GM19395 (cell line): ENCODE measurements around the gene PSMG4.

Experiments used
- ATAC-seq: cut with Tn5 transposase; IDR thresholded peaks from one replicate; pipeline ENCODE4 v1.9.1; 2021; ENCODE audit warnings: mild to moderate bottlenecking, moderate library complexity; ENCODE audit not compliant: unreplicated experiment

Gene PSMG4

DNA sequence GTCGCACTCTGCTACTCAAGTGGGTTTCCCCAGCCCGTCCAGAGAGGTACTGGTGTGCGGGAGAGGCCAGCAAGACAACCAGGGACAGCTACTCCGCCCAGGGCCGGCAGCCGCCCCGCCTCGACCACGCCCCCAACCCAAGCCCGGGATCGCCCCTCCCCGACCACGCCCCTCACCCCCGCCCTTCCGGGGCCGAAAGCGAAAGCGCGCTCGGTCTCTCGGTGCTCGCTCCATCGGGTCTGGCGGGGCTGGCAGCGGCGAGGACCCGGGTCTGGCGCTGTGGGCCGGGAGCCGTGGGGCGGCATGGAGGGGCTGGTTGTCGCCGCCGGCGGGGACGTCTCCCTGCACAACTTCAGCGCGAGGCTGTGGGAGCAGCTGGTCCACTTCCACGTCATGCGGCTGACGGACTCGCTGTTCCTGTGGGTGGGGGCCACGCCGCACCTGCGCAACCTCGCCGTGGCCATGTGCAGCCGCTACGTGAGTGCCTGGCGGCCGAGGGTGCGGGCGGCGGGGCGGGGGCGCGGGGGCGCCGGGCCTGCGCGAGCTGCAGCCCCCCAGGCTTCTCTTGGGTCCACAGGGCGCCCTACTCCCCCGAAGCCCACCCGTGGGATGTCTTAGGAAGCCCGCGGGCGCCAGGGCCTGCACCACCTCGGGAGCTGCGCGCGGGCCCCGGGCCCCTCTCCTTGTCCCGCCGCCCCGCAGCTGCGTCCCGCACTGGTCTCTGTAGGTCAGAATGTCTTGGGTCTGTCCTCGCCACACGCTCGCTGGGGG, at the start of gene PSMG4:
Gene PSMG4 (plus strand): TSS at position 228 of the 771 bp plus-strand sequence. CDS start 76 bp downstream, at position 304.
- peak; percentile 70 for ATAC-seq

DNA sequence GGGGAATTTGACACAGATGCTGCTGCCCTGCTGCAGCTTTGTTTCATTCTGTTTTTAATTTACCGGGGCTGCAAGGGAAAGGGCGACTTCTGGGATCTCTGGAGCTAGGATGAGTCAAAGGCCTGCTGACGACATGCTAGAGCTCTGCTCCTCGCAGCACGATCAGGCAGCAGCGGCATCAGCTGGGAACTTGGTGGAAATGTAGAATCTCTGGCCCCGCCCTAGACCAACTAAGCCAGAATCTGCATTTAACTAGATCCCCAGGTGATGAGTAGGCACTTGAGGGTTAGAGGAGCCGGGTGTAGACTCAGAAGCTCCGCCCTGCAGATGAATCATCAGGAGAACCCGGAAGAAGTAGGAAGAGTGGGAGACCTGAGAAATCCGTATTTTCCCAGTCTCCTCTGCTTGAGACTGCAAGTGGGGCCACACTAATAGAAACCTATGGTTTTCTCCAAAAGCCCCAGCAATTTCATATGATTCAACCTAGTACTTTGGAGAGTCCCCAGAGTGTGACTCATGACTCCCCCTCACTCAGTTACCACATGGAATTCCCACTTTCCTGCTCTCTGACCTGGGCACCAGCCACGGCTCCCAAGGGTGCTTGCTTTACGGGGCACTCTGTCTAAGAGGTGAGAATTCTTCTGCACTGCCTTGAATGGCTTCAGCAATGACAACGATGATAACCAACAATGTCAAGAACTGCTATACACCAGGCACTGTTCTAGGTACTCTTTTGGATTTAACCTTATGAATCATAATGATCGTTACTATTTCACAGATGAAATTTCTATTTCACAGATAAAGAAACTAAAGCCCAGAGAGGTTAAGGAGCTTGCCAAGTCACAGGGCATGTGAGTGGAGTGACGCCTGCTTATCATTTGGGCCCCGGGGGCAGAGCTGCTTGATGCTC, 49.4 kb upstream of the PSMG4 start:
- peak; percentile 44 for ATAC-seq

DNA sequence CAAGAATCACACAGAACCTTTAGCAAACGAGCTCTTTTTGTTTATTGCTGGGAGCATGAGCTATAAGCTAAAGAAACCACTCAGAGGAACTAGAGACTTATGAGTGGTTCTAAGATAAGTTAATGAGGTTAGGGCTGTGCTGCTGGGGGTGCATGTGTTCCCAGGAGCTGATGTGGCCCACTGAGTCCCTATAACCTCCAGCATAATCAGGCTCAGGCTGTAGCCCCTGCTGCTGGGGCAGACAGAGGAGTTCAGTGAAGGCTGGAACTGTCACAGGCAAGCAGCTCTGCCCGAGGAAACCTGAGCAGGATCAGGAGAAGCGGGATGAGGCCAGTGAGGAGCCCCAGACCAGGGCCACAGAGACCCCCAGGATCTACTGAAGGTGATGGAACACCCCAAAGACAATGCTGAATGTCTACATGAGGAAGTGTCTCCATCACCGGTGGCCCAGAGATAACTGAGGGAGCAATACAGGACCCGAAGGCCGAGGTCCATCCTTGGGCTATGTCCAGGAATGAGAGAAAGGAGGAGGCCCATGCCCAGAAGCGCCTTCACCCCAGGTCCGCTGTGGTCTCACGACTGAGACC, 48.6 kb upstream of the PSMG4 start:
- ATAC-seq: peak; percentile 21

GRCh38 chr6:3211681-3212080, 47.1 kb upstream of the PSMG4 start:
- ATAC-seq: no peak

GRCh38 chr6:3212261-3212660, 46.5 kb upstream of the PSMG4 start:
- ATAC-seq: no peak

GRCh38 chr6:3213334-3213695, 45.4 kb upstream of the PSMG4 start:
- no peak for ATAC-seq

GRCh38 chr6:3214898-3215297, 43.8 kb upstream of the PSMG4 start:
- ATAC-seq: no peak

DNA sequence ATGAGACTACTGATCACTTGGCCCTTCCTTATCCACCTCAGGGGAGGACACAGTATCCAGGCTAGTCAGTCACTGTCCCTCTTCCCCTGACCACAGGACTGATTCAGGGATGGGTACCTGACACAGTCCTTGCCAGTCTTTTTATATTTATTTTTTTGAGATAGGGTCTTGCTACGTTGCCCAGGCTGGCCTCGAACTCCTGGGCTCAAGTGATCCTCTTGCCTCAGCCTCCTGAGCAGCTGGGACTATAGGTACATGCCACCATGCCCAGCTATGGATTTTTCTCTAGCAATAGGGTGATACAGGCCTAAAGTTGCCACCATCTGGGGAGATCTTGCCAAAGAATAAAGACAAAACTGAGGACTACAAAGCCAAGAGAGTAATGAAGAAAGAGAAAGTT, 41.5 kb upstream of the PSMG4 start:
- no peak for ATAC-seq

DNA sequence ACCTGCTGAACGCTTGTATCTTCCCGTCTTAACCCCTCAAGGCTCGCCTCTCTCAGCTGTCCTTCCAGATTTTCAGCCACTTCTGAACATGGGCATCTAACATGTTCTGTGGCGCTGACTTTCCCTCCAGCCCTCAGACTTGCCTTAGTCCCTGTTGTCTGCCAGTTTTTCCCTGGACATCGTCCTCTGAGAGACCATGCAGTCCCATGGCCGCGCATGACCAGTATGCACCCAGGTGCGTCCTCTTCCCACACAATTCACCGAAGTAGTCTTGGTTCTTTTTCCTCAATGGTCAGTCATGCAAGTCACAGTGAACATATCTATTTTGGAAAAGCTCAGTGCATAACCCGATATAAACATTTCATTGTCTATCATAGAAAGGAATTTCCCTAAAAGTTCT, 40.5 kb upstream of the PSMG4 start:
- ATAC-seq: no peak

GRCh38 chr6:3220366-3220765, 38.4 kb upstream of the PSMG4 start:
- no peak for ATAC-seq

DNA sequence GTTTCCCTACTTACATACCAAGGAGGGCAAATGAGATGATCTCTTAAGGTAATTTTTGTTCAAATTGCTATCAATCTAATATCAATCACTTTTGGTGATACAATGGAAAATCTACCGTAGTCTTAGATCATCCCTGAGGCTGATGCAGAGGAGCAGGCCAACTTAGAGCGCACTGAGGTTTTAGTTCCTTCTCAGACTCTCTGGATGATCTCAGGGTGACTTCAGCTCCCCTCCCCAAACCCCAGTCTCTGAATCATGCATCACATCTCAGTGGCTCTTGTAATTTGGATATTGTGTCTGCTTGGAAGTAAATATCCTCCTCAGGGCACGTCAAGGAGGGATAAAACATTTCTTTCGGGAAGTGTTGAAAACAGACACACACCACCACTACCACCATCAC, 37.2 kb upstream of the PSMG4 start:
- ATAC-seq: no peak

DNA sequence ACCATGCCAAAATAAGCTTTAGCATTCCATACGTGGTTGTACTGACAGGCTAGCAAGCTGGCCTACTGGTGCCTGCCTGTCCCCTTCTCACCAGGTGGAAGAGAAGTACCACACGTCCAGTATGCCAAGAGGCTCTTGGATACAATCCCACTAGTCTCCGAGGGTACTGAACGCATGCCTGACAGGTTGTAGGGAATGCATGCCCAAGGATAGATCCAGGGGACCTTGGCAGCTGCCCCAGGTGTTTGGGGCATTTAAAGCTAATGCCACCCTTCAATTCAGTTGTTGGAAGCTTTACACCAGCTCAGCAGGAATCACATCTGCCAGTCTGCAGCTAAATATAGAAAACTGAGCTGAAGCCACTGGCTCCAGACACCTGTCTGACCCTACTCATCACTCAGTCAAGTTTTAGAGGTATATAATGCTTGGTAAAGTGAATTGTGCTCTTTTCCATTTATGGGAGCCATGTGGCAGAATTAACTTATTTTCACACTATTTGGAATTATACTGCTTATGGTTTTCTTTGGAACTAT, 36.2 kb upstream of the PSMG4 start:
- ATAC-seq: no peak

DNA sequence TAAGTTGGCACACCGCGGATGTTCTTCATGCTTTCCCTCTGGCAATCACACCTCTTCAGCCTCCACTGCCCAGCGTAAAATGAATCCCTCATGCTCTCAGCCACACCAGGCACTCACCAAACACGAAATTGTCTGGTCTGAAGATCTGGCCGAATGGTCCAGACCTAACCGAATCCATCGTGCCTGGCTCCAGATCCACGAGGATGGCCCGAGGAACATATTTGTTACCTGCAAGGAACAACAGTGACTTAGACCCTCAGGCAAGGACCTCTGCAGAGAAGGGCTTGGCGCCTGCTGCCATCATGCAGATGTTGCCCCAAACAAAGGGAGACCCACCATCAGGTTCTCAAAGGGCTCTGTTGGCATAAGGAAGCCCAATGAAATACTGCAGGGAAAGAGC, 32.7 kb upstream of the PSMG4 start:
- ATAC-seq: no peak

GRCh38 chr6:3226481-3227362, 32.0 kb upstream of the PSMG4 start:
- ATAC-seq: no peak

GRCh38 chr6:3227363-3228045, 31.2 kb upstream of the PSMG4 start, which contains the start of gene TUBB2B:
TUBB2B (minus strand) TSS chr6:3227653; CDS start chr6:3227543, 110 bp downstream.
- ATAC-seq: no peak

GRCh38 chr6:3228046-3228671, 30.6 kb upstream of the PSMG4 start:
- no peak for ATAC-seq

- no peak for ATAC-seq
Observed at GRCh38 chr6:3228771-3229565, 29.8 kb upstream of the PSMG4 start.

GRCh38 chr6:3229566-3230178, 29.1 kb upstream of the PSMG4 start:
- no peak for ATAC-seq
